Esophagus muscularis mucosa (tissue), 4 donors: ENCODE data around the gene KIF16B. TPM values are rescaled to one million over a fixed set of nuclear protein-coding genes. Genes with fewer than 3 reads are reported as not detected.

Source experiments
- DNase-seq: peaks from one replicate; pipeline ENCODE4 v3.0.0-alpha.2; 2017; ENCODE audit errors: extremely low spot score
- H3K27ac ChIP-seq, 4 donors: fragments of 200-600 bp; sonication (generic); replicated peaks in 1 of 4; 1 replicate in 3 of 4; 2 replicates in 1 of 4; pipeline ENCODE4 v1.5.1; 2016 to 2019; ENCODE audit warnings: mild to moderate bottlenecking in 1 of 4
- H3K27me3 ChIP-seq, 4 donors: fragments of 200-600 bp; sonication (generic); one replicate each; pipeline versions ENCODE4 v1.5.1 to v1.6.0; 2016 to 2019
- H3K36me3 ChIP-seq, 4 donors: fragments of 200-600 bp; sonication (generic); one replicate each; pipeline ENCODE4 v1.5.1; 2016 to 2019
- H3K4me1 ChIP-seq, 4 donors: fragments of 200-600 bp; sonication (generic); one replicate each; pipeline ENCODE4 v1.5.1; 2016 to 2019
- H3K4me3 ChIP-seq, 4 donors: fragments of 200-600 bp; sonication (generic); 1 replicate in 2 of 4; 2 replicates in 2 of 4; pipeline ENCODE4 v1.5.1; 2016 to 2019; ENCODE audit warnings: mild to moderate bottlenecking in 4 of 4, moderate library complexity in 1 of 4
- H3K9me3 ChIP-seq, 4 donors: fragments of 200-600 bp; sonication (generic); 1 replicate in 3 of 4; 2 replicates in 1 of 4; pipeline ENCODE4 v1.5.1; 2016 to 2019
- CTCF ChIP-seq, 3 experiments: fragments of 200-600 bp in 2 of 3; fragments of 450-650 bp in 1 of 3; sonication (generic) in 2 of 3; IDR thresholded peaks; one replicate each; pipeline ENCODE4 v1.5.1; 2017 to 2019; ENCODE audit warnings: antibody characterized with exemption in 3 of 3, mild to moderate bottlenecking in 2 of 3, moderate library complexity in 1 of 3
- EP300 ChIP-seq: sonication (generic); formaldehyde crosslinking; IDR thresholded peaks from one replicate; pipeline ENCODE4 v1.6.1; 2017; ENCODE audit warnings: antibody characterized with exemption
- POLR2A ChIP-seq: fragments of 450-650 bp; IDR thresholded peaks from one replicate; pipeline ENCODE4 v1.6.1; 2017; ENCODE audit warnings: antibody characterized with exemption, moderate library complexity, mild to moderate bottlenecking, low read depth
- POLR2AphosphoS5 ChIP-seq, 2 donors: sonication (generic); formaldehyde crosslinking; IDR thresholded peaks; one replicate each; pipeline ENCODE4 v1.6.1; 2017; ENCODE audit warnings: antibody characterized with exemption in 2 of 2
- WGBS: methylation state at CpG from one replicate; pipeline ENCODE4 v1.1.5; 2018; 5-methylcytosine and 5-hydroxymethylcytosine counted together
- intact Hi-C: fragments of 100-400 bp; cut with DNase I; formaldehyde crosslinking; loops from one replicate; pipeline ENCODE4 v1.15.1; 2023
- total RNA-seq, 4 donors: library from RNA; depleted of rRNA; stranded (reverse); fragments of >200 nt; gene quantifications; one replicate each; pipeline versions ENCODE4 v1.1.0 to v1.2.1, GENCODE V29; 2016

The KIF16B gene
- total RNA-seq, 4 donors from 2014 or later, result 15.4 to 21.1 (median 19.3) TPM

GRCh38 chr20:16367948-16368560, 205.2 kb downstream of the KIF16B start:
- Histone ChIP-seq H3K27ac (peak overlapping the region in 1 of 4 donors; percentile 1), H3K4me3 (no peak overlapping the region), H3K36me3 (peaks cover 4 to 60% (median 19%) of the 10 kb centered on the region in 4 donors), H3K27me3 (no peaks in the 10 kb centered on the region), H3K9me3 (no peaks in the 10 kb centered on the region), H3K4me1 (peaks cover 0 to 18% (median 13%) of the 10 kb centered on the region in 4 donors)
- 96% methylated on average over 14 of the region's 14 CpGs for whole genome bisulfite sequencing
- no peak for TF ChIP-seq POLR2A
- TF ChIP-seq CTCF (IDR thresholded peaks at IDR 0.05), result no peak
- TF ChIP-seq POLR2AphosphoS5 (IDR thresholded peaks at IDR 0.05), result no peak
- no peak for TF ChIP-seq EP300
- intact Hi-C loops, result no loop called here
- peak; percentile 57 for DNase-seq

DNA sequence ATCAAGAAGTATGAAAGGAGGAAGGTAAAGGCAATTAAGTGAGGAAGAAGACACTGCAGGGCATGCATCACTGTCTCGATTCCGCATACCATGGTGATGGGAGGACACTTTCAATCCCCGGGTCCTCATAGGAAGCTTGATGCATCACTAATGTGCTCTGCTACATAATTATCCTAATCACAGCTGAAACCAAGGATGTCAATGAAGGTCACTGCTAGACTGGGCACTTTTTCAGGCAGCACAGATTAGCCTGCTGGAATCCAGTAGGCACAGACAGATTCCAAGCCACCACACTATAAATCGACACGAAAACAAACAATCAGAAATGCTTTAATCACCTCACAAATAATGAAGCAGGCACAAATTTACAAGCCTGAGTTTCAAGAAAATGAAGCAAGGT, 206.7 kb downstream of the KIF16B start:
- intact Hi-C loops, result no loop called here
- Histone ChIP-seq H3K4me1 (peaks cover 0 to 18% (median 13%) of the 10 kb centered on the region in 4 donors), H3K27ac (no peak overlapping the region), H3K27me3 (no peaks in the 10 kb centered on the region), H3K36me3 (peaks cover 4 to 50% (median 17%) of the 10 kb centered on the region in 4 donors), H3K9me3 (no peaks in the 10 kb centered on the region), H3K4me3 (no peak overlapping the region)
- peak; percentile 37 for DNase-seq
- no peak for TF ChIP-seq POLR2AphosphoS5 (IDR thresholded peaks at IDR 0.05)
- TF ChIP-seq POLR2A, result no peak
- TF ChIP-seq EP300, result no peak
- TF ChIP-seq CTCF (IDR thresholded peaks at IDR 0.05), result no peak
- WGBS, result 92% methylated on average over 5 of the region's 5 CpGs

DNA sequence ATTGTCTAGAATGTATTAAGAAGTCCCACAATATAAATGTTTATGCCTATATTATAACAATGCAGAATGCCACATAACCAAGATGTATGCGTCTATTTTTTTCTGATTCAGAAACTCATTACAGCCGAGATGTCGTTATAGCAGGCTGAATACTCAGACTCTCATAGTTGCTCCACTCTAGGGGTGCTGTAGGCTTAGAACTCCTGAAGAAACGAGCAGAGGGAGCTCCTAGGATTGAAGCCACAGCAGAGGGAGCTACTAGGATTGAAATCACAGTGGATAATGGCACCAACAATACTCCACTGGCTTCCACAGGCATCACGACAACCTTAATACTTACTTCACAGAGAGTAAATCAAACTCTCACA, 208.9 kb downstream of the KIF16B start:
- no peaks in the 10 kb centered on the region for H3K27me3 ChIP-seq
- WGBS, result 64% methylated on average over 5 of the region's 5 CpGs
- no peaks in the 10 kb centered on the region for H3K9me3 ChIP-seq
- no peak overlapping the region for H3K27ac ChIP-seq
- H3K4me3 ChIP-seq, result no peak overlapping the region
- DNase-seq, result no peak
- intact Hi-C loops, result no loop called here
- peaks cover 0 to 18% (median 13%) of the 10 kb centered on the region in 4 donors for H3K4me1 ChIP-seq
- TF ChIP-seq POLR2AphosphoS5 (IDR thresholded peaks at IDR 0.05) (no peak), POLR2A (no peak), EP300 (no peak), CTCF (IDR thresholded peaks at IDR 0.05) (no peak)
- H3K36me3 ChIP-seq, result peaks cover 4 to 32% (median 13%) of the 10 kb centered on the region in 4 donors

GRCh38 chr20:16363506-16364319, 209.5 kb downstream of the KIF16B start:
- TF ChIP-seq EP300 (no peak), POLR2A (no peak), POLR2AphosphoS5 (IDR thresholded peaks at IDR 0.05) (no peak), CTCF (IDR thresholded peaks at IDR 0.05) (no peak)
- H3K36me3 ChIP-seq, result peaks cover 4 to 28% (median 11%) of the 10 kb centered on the region in 4 donors
- peaks cover 0 to 14% (median 10%) of the 10 kb centered on the region in 4 donors for H3K4me1 ChIP-seq
- H3K27me3 ChIP-seq, result no peaks in the 10 kb centered on the region
- H3K27ac ChIP-seq, result no peak overlapping the region
- intact Hi-C loops, result no loop called here
- no peak overlapping the region for H3K4me3 ChIP-seq
- DNase-seq, result peak; percentile 55
- 52% methylated on average over 5 of the region's 5 CpGs for WGBS
- no peaks in the 10 kb centered on the region for H3K9me3 ChIP-seq
